Measurements from ENCODE around the gene NPIPB2.
A peak's percentile ranks its signal among the peaks of the same experiment; 100 is the strongest.
"Not testable (repeated sequence)": the region's sequence is repeated elsewhere in the genome, so short reads cannot be mapped to it uniquely, and the experiment has no call there.

The NPIPB2 gene

GRCh38 chr16:11966173-11966572, 24.3 kb upstream of the NPIPB2 start:
- H3K4me2 ChIP-seq (ENCODE audit: low read length), result peak overlapping the region; percentile 96
- TF ChIP-seq EZH2phosphoT487 (IDR thresholded peaks at IDR 0.05; ENCODE audit: low read depth), result no peak
- TF ChIP-seq, protein P1, sequence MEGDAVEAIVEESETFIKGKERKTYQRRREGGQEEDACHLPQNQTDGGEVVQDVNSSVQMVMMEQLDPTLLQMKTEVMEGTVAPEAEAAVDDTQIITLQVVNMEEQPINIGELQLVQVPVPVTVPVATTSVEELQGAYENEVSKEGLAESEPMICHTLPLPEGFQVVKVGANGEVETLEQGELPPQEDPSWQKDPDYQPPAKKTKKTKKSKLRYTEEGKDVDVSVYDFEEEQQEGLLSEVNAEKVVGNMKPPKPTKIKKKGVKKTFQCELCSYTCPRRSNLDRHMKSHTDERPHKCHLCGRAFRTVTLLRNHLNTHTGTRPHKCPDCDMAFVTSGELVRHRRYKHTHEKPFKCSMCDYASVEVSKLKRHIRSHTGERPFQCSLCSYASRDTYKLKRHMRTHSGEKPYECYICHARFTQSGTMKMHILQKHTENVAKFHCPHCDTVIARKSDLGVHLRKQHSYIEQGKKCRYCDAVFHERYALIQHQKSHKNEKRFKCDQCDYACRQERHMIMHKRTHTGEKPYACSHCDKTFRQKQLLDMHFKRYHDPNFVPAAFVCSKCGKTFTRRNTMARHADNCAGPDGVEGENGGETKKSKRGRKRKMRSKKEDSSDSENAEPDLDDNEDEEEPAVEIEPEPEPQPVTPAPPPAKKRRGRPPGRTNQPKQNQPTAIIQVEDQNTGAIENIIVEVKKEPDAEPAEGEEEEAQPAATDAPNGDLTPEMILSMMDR (IDR thresholded peaks at IDR 0.05; ENCODE audit: low read depth, low read length), result no peak
- H3K79me2 ChIP-seq (ENCODE audit: low read length), result no peaks in the 10 kb centered on the region
- no peaks in the 10 kb centered on the region for H3K9me3 ChIP-seq (ENCODE audit: insufficient read depth, low read length)
- H3K9ac ChIP-seq (ENCODE audit: low read length), result peak overlapping the region; percentile 34
- no peaks in the 10 kb centered on the region for H3K36me3 ChIP-seq (replicated peaks; ENCODE audit: low read depth, low read length)
- peak overlapping the region; percentile 73 for H3K4me3 ChIP-seq (ENCODE audit: low read length)
- no peaks in the 10 kb centered on the region for H4K20me1 ChIP-seq (ENCODE audit: insufficient read depth, low read length)
- no peak overlapping the region for H2AFZ ChIP-seq (ENCODE audit: low read depth, low read length)
- peak overlapping the region; percentile 95 for H3K27ac ChIP-seq (ENCODE audit: low read length)
- no peaks in the 10 kb centered on the region for H3K27me3 ChIP-seq (ENCODE audit: low read depth, low read length)
- peaks cover 48% of the 10 kb centered on the region for H3K4me1 ChIP-seq (ENCODE audit: low read length)

- H3K36me3 ChIP-seq (replicated peaks; ENCODE audit: low read depth, low read length), result no peaks in the 10 kb centered on the region
- H3K27me3 ChIP-seq (ENCODE audit: low read depth, low read length), result no peaks in the 10 kb centered on the region
- TF ChIP-seq, protein P1 (IDR thresholded peaks at IDR 0.05; ENCODE audit: low read depth, low read length), result no peak
- no peak for TF ChIP-seq EZH2phosphoT487 (IDR thresholded peaks at IDR 0.05; ENCODE audit: low read depth)
- H3K4me2 ChIP-seq (ENCODE audit: low read length), result peak within 1 kb of the TSS; percentile 96
- H3K9me3 ChIP-seq (ENCODE audit: insufficient read depth, low read length), result no peaks in the 10 kb centered on the region
- no peak within 1 kb of the TSS for H2AFZ ChIP-seq (ENCODE audit: low read depth, low read length)
- peak within 1 kb of the TSS; percentile 67 for H3K9ac ChIP-seq (ENCODE audit: low read length)
- no peaks in the 10 kb centered on the region for H3K79me2 ChIP-seq (ENCODE audit: low read length)
- H3K27ac ChIP-seq (ENCODE audit: low read length), result peak within 1 kb of the TSS; percentile 95
- peaks cover 49% of the 10 kb centered on the region for H3K4me1 ChIP-seq (ENCODE audit: low read length)
- H3K4me3 ChIP-seq (ENCODE audit: low read length), result peak within 1 kb of the TSS; percentile 73
- H4K20me1 ChIP-seq (ENCODE audit: insufficient read depth, low read length), result no peaks in the 10 kb centered on the region
These were observed 23.1 kb upstream of the NPIPB2 start, which contains the start of gene TNFRSF17 for GRCh38 chr16:11964761-11965551. TNFRSF17 (plus strand) TSS chr16:11965210; CDS start chr16:11965325, 115 bp downstream.

- no peaks in the 10 kb centered on the region for H3K9me3 ChIP-seq (ENCODE audit: insufficient read depth, low read length)
- no peaks in the 10 kb centered on the region for H3K27me3 ChIP-seq (ENCODE audit: low read depth, low read length)
- H4K20me1 ChIP-seq (ENCODE audit: insufficient read depth, low read length), result no peaks in the 10 kb centered on the region
- H3K4me3 ChIP-seq (ENCODE audit: low read length), result peak overlapping the region; percentile 73
- TF ChIP-seq, protein P1 (IDR thresholded peaks at IDR 0.05; ENCODE audit: low read depth, low read length), result no peak
- TF ChIP-seq EZH2phosphoT487 (IDR thresholded peaks at IDR 0.05; ENCODE audit: low read depth), result no peak
- peak overlapping the region; percentile 95 for H3K27ac ChIP-seq (ENCODE audit: low read length)
- peaks cover 61% of the 10 kb centered on the region for H3K4me1 ChIP-seq (ENCODE audit: low read length)
- H3K9ac ChIP-seq (ENCODE audit: low read length), result peak overlapping the region; percentile 67
- H3K79me2 ChIP-seq (ENCODE audit: low read length), result no peaks in the 10 kb centered on the region
- H3K4me2 ChIP-seq (ENCODE audit: low read length), result peak overlapping the region; percentile 96
- H2AFZ ChIP-seq (ENCODE audit: low read depth, low read length), result no peak overlapping the region
- H3K36me3 ChIP-seq (replicated peaks; ENCODE audit: low read depth, low read length), result no peaks in the 10 kb centered on the region
These were observed 21.9 kb upstream of the NPIPB2 start for GRCh38 chr16:11963706-11964105.

DNA sequence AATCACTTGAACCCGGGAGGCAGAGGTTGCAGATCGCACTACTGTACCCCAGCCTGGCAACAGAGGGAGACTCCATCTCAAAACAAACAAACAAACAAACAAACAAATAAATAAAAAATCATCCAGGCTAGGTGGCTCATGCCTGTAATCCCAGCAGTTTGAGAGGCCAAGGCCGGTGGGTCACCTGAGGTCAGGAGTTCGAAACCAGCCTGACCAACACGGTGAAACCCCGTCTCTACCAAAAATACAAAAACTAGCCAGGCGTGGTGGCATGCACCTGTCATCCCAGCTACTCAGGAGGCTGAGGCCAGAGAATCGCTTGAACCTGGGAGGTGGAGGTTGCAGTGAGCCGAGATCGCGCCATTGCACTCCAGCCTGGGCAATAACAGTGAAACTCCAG, 21.1 kb upstream of the NPIPB2 start:
- not testable (repeated sequence) for H3K9me3 ChIP-seq (ENCODE audit: insufficient read depth, low read length); H3K27ac ChIP-seq (ENCODE audit: low read length); H2AFZ ChIP-seq (ENCODE audit: low read depth, low read length); H3K27me3 ChIP-seq (ENCODE audit: low read depth, low read length); H3K36me3 ChIP-seq (replicated peaks; ENCODE audit: low read depth, low read length); H4K20me1 ChIP-seq (ENCODE audit: insufficient read depth, low read length); H3K79me2 ChIP-seq (ENCODE audit: low read length)
- H3K4me2 ChIP-seq (ENCODE audit: low read length), result peak overlapping the region; percentile 96
- peaks cover 64% of the 10 kb centered on the region for H3K4me1 ChIP-seq (ENCODE audit: low read length)
- 0 out of 2 replicates have a peak overlapping the region, but pooled peaks have one; percentile 67 for H3K9ac ChIP-seq (ENCODE audit: low read length)
- 0 out of 2 replicates have a peak overlapping the region, but pooled peaks have one; percentile 73 for H3K4me3 ChIP-seq (ENCODE audit: low read length)

DNA sequence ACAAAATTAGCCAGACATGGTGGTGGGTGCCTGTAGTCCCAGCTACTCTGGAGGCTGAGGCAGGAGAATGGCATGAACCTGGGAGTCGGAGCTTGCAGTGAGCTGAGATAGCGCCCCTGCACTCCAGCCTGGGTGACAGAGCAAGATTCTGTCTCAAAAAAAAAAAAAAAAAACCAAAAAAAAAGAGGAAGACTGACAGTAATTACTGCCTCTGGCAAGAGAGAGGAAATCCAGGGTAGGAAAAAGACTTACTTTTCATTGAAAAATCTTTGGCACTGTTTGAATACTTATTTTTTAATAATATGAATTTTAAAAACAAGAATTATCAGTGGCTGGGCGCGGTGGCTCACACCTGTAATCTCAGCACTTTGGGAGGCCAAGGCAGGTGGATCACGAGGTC, 20.6 kb upstream of the NPIPB2 start:
- not testable (repeated sequence) for H3K27ac ChIP-seq (ENCODE audit: low read length); H3K27me3 ChIP-seq (ENCODE audit: low read depth, low read length); H3K4me2 ChIP-seq (ENCODE audit: low read length); H3K4me3 ChIP-seq (ENCODE audit: low read length); H3K9ac ChIP-seq (ENCODE audit: low read length); H3K36me3 ChIP-seq (replicated peaks; ENCODE audit: low read depth, low read length); H4K20me1 ChIP-seq (ENCODE audit: insufficient read depth, low read length); H3K79me2 ChIP-seq (ENCODE audit: low read length); H3K9me3 ChIP-seq (ENCODE audit: insufficient read depth, low read length); H2AFZ ChIP-seq (ENCODE audit: low read depth, low read length)
- H3K4me1 ChIP-seq (ENCODE audit: low read length), result peaks cover 62% of the 10 kb centered on the region

All from OCI-LY3 (cell line).